Right atrium auricular region (tissue), 2 donors: ENCODE measurements around the gene PHLDA2. TPM values are rescaled to one million over a fixed set of nuclear protein-coding genes. Genes with fewer than 3 reads are reported as not detected.

Experiments
- DNase-seq: peaks from one replicate; pipeline ENCODE4 v3.0.0-alpha.2; 2019; ENCODE audit warnings: low spot score
- H3K27ac ChIP-seq, 2 donors: fragments of 200-600 bp; sonication (generic); 1 replicate in 1 of 2; 2 replicates in 1 of 2; pipeline ENCODE4 v1.5.1; 2016 to 2019
- H3K27me3 ChIP-seq, 2 donors: fragments of 200-600 bp; sonication (generic); one replicate each; pipeline versions ENCODE4 v1.5.1 to v1.6.0; 2017 to 2019
- H3K36me3 ChIP-seq: fragments of 200-600 bp; sonication (generic); one replicate; pipeline ENCODE4 v1.5.1; 2016
- H3K4me1 ChIP-seq, 2 donors: fragments of 200-600 bp; sonication (generic); one replicate each; pipeline versions ENCODE4 v1.5.1 to v1.6.0; 2017 to 2019
- H3K4me3 ChIP-seq, 2 donors: fragments of 200-600 bp; sonication (generic); 1 replicate in 1 of 2; 2 replicates in 1 of 2; pipeline ENCODE4 v1.5.1; 2017 to 2019; ENCODE audit warnings: mild to moderate bottlenecking in 1 of 2, moderate library complexity in 1 of 2
- H3K9me3 ChIP-seq, 2 donors: fragments of 200-600 bp; sonication (generic); one replicate each; pipeline ENCODE4 v1.5.1; 2019
- total RNA-seq, 2 donors: library from RNA; depleted of rRNA; stranded (reverse); fragments of >200 nt; gene quantifications; one replicate each; pipeline ENCODE4 v1.1.0, GENCODE V29; 2016
- TF ChIP-seq, protein P1 (sequence below), 2 donors: fragments of 200-600 bp; sonication (generic); IDR thresholded peaks; one replicate each; pipeline ENCODE4 v1.5.1; 2019; ENCODE audit warnings: antibody characterized with exemption in 2 of 2

PHLDA2 gene
- total RNA-seq, 2 donors from 2014 or later: 1.8 to 2.6 TPM

DNA sequence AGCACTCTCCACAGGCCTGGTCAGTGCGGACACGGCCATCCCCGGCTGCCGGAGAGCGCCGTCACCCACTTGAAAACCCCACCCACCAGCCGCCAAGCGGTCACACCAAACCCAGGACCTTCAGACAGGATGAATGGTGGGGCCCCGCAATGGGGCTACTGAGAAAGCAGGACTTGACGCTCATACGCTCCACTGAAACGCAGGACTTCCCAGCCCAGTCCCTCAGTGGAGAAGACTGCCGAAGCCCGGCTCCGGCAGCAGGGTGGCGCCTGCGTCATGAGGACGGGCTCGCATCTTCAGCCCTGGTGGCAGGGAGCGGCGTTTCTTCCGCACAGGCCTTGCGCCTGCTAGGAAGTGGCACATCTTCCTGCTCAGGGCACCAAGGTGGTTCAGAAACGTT is 15.3 kb upstream of the PHLDA2 start:
- H3K36me3 ChIP-seq: peaks cover 9% of the 10 kb centered on the region
- TF ChIP-seq, protein P1, sequence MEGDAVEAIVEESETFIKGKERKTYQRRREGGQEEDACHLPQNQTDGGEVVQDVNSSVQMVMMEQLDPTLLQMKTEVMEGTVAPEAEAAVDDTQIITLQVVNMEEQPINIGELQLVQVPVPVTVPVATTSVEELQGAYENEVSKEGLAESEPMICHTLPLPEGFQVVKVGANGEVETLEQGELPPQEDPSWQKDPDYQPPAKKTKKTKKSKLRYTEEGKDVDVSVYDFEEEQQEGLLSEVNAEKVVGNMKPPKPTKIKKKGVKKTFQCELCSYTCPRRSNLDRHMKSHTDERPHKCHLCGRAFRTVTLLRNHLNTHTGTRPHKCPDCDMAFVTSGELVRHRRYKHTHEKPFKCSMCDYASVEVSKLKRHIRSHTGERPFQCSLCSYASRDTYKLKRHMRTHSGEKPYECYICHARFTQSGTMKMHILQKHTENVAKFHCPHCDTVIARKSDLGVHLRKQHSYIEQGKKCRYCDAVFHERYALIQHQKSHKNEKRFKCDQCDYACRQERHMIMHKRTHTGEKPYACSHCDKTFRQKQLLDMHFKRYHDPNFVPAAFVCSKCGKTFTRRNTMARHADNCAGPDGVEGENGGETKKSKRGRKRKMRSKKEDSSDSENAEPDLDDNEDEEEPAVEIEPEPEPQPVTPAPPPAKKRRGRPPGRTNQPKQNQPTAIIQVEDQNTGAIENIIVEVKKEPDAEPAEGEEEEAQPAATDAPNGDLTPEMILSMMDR (IDR thresholded peaks at IDR 0.05): no peak
- no peak for DNase-seq
- peaks cover 0 to 51% of the 10 kb centered on the region in 2 donors for H3K4me1 ChIP-seq
- H3K9me3 ChIP-seq: no peaks in the 10 kb centered on the region
- no peaks in the 10 kb centered on the region for H3K27me3 ChIP-seq
- H3K4me3 ChIP-seq: no peak overlapping the region
- peak overlapping the region; percentile 27 to 62 for H3K27ac ChIP-seq

DNA sequence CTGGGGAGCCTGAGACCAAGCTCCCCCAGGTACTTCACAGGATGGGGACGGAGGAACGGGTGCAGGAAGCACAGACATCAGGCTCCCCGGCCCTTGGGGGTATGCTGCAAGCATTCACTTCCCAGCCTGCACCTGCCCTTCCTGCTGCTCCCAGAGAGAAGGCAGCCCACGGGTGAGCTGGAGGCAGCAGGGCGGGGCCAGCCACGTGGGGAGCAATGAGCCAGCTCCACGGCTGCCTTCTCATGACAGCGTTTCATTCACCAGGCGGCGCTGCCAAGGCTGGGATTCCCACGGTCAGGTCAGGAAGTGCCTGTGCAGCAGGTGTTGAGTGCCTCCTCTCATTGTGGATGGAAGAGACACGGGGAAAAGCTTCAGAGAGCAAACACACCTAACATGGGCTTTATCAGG is 14.5 kb upstream of the PHLDA2 start:
- no peak overlapping the region for H3K4me3 ChIP-seq
- H3K27me3 ChIP-seq: no peaks in the 10 kb centered on the region
- H3K27ac ChIP-seq: no peak overlapping the region
- TF ChIP-seq, protein P1 (IDR thresholded peaks at IDR 0.05): no peak
- DNase-seq: no peak
- peaks cover 0 to 51% of the 10 kb centered on the region in 2 donors for H3K4me1 ChIP-seq
- H3K9me3 ChIP-seq: peaks cover 0 to 2% of the 10 kb centered on the region in 2 donors
- H3K36me3 ChIP-seq: peaks cover 9% of the 10 kb centered on the region

DNA sequence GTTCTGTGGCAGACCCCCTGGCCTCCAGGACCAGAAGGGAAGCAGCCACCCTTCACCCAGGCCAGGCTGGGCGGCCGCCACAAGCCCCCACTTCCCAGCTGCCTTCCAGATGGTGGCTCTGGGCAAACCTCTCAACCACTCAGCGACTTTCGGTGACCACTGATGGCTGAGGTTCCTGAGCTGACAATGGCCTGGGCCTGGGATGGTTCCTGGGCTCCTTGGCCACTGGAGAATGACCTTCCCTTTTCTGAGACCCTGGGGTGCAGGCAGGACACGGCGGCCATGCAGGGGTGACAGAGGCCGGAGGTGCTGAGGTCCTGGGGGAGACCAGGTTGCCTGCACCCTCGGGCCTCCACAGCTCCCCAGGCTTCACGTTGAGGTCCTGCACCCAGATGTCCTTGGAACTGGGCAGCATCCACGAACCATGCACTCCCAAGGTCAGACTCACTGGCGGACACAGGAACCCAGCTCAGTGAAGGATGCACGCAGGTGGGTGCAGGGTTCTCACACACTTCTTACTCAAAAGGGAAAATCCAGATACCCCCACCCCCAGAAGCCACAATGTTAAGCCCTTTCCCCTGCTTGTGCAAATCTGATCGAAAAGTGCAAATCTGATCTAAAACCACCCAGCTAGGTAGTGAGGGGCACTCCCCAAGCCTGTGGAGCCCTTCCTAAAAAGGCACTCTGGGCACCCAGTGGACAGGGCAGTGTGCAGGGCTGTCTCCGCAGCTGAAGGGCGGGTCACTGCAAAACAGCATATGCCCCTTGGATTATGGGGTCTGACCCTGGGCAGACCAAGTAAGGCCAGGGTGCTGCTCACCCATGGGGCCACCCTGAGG is 13.9 kb upstream of the PHLDA2 start:
- TF ChIP-seq, protein P1 (IDR thresholded peaks at IDR 0.05): no peak
- H3K4me1 ChIP-seq: peaks cover 0 to 51% of the 10 kb centered on the region in 2 donors
- no peak overlapping the region for H3K4me3 ChIP-seq
- no peak overlapping the region for H3K27ac ChIP-seq
- H3K36me3 ChIP-seq: peaks cover 5% of the 10 kb centered on the region
- H3K9me3 ChIP-seq: peaks cover 0 to 5% of the 10 kb centered on the region in 2 donors
- H3K27me3 ChIP-seq: no peaks in the 10 kb centered on the region
- DNase-seq: no peak

DNA sequence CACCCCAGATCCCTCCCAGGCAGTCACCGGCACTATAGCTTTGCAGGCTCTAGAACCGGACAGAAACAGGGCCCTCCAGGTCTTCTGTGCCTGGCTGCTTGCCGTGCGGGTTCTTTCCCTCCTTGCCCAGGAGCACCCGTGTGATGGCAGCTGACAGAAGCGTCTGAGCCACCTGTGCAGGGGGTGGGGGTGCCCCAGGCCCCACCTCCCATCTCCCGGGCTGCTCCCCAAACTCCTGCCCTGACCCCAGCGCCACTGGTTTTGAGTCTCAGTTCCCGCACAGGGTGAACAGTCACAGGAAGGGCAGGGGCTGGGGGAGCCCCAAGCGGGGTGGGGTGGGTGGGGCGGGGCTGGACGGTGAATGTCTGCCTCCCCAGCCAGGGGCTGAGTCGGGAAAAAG is 13.2 kb upstream of the PHLDA2 start:
- peaks cover 0 to 51% of the 10 kb centered on the region in 2 donors for H3K4me1 ChIP-seq
- H3K27ac ChIP-seq: no peak overlapping the region
- H3K27me3 ChIP-seq: no peaks in the 10 kb centered on the region
- peaks cover under 1% of the 10 kb centered on the region for H3K36me3 ChIP-seq
- TF ChIP-seq, protein P1 (IDR thresholded peaks at IDR 0.05): no peak
- no peak overlapping the region for H3K4me3 ChIP-seq
- no peak for DNase-seq
- peaks cover 0 to 12% of the 10 kb centered on the region in 2 donors for H3K9me3 ChIP-seq

DNA sequence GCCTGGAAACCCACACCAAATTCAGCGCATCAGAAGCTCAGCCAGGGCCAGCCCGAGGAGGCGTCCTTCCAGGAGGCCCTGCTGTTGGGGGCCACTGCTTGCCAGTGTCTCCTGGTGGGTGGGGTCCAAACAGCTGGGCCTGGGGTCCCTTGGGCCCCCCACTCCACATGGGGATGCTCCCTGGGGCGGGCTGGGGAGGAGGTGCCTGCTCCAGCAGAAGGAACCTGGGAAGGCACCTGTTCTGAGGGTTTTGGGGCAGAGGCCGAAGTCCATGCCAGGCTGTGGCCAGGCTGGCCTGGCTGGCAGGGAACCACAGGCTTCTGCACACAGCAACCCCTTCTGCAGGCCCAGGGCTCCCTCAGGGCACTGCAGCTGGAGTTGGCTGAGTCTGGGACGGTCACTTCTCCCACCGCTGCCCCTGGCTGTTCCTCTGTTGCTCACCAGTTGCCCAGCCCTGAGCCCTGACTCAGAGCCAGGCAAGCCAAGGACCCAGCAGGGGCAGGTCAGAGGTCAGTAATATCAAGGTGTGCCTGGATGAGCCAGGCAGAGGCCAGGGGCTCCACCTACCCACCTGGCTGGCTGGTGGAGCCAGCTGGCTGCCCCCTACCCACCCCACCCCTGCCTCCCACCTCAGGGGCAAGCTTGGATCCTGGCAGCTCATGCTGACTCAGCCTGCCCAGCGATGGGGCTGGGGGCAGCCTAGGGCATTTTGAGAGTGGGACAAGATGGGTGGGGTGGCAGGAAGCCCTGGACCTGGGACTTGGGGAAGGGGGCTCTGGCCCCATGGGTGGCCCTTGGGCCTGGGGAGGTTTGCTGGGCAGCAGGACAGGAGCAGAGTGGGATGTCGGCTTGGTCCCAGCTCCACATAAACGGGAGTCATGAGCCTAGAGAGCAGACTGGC is 12.0 kb upstream of the PHLDA2 start:
- no peak overlapping the region for H3K4me3 ChIP-seq
- H3K27me3 ChIP-seq: no peaks in the 10 kb centered on the region
- peaks cover 0 to 12% of the 10 kb centered on the region in 2 donors for H3K9me3 ChIP-seq
- peak overlapping the region in 1 of 2 donors; percentile 55 for H3K27ac ChIP-seq
- no peak for DNase-seq
- H3K4me1 ChIP-seq: peaks cover 0 to 45% of the 10 kb centered on the region in 2 donors
- no peaks in the 10 kb centered on the region for H3K36me3 ChIP-seq
- TF ChIP-seq, protein P1 (IDR thresholded peaks at IDR 0.05): no peak
